ENCODE measurements around the gene PRRT3.
A peak's percentile ranks its signal among the peaks of the same experiment; 100 is the strongest.
"Not testable (repeated sequence)": the region's sequence is repeated elsewhere in the genome, so short reads cannot be mapped to it uniquely, and the experiment has no call there.

PRRT3 gene

DNA sequence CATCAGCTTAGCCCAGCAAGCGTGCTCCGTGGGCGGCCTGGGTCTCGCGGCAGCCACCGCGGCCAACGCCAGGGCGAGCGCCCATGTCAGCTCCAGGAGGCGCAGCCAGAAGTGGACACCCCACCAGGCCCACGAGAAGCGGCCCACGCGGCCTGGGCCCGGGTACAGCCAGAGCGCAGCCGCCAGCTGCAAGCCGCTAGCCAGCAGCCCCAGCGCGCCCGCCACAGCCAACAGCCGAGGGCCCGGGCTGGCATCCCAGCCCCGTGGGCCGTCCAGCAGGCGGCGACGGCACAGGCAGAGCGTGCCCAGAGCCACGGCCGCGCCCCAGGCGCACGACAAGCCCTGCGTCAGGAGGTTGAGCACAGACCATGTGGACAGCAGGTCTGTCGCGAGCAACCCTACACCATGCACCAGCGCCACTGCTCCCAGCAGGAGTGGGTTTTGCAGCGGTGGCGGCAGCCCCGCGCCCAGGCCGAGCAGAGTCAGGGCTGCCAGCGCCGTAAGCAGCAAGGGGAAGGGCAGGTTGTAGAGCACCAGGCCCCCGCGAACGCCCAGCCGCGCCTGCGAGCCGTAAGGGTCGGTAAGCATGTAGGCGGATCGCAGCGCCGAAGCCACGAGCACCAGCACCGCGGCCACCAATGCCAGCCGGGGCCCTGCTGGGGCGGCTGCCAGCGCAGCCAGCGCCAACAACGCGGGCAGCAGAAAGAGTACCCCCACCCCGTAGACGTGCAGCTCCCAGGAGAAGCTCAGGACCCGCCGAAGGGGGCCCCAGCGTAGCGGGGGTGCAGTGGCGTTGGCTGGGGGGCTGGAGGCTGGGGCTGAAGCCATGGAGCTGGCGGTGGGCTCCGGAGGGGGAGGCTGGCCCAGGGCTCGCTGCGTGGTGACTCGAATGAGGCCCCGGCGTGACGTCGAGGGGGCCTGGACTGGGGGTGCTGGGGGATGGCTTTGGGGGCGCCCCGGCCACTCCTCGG is 4.9 kb downstream of the PRRT3 start:
- peak; percentile 57 for DNase-seq (ENCODE audit: low read depth)

DNA sequence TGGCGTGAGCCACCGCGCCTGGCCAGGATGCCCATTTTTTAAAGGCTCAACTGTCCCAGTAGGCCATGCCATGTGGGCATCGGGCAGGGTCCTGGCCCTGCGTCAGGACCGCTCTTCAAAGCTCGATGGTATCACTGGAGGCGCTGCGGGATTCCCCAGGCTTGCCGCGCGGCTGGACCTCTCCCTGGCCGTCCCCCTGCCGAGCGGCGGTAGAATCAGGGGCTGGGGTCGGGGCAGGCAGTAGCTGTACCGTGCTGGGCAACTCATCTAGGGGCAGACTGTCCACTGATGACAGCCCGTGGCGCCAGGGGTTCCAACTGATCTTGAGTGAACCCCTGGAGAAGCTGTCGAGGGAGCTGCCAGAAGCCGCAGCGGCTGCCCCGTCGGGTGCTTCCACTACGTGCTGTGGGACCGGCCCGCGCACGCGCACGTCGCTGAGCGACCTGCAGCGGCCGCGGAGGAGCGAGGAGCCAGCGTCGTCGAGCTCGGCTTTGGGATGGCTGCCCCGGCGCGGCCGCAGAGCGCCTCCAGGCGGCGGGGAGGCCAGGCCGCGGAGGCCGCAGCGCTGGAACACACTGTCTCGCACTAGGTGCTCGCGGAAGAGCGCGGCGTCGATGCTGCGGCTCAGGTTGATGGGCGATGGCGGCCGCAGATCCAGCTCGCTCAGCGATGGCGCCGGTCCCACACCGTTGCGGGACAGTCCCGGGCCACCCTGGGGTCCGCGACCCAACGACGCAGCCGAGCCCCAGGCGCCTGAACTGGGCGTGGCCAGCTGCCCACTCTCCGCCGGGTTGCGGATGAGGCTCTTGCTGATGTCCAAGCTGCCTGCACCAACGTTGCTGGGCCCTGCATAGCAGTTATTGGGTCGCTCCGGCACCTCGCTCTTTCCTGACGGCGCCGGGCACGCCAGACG is 5.8 kb downstream of the PRRT3 start:
- DNase-seq (ENCODE audit: low read depth), result peak; percentile 88

DNA sequence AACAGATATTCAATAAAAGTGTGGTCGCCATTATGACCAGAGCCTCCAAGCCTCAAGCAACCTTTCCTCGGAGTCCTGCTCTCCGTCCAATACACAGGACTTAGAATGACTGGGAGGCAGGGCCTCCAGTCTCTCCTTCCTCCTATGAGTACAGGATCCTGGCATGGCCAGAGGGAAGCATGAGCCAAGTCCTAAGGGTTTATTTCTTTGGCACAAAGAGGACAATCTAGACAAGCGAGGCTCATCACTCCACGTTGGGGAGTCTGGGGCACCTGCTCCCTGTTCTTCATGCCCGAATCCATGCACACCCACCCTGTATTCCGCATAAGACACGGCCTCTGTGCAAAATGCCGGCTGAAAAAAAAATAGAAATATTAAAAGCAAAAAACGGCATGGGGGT is 6.8 kb downstream of the PRRT3 start:
- no peak for DNase-seq (ENCODE audit: low read depth)

DNA sequence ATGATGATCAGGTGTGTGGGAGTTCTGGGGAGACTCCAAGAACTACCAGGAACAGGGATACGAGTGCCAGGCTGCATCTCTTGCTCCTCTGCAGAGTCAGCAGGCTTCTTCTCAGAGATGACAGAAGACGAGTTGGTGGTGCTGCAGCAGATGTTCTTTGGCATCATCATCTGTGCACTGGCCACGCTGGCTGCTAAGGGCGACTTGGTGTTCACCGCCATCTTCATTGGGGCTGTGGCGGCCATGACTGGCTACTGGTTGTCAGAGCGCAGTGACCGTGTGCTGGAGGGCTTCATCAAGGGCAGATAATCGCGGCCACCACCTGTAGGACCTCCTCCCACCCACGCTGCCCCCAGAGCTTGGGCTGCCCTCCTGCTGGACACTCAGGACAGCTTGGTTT is 7.9 kb downstream of the PRRT3 start:
- DNase-seq (ENCODE audit: low read depth), result no peak

DNA sequence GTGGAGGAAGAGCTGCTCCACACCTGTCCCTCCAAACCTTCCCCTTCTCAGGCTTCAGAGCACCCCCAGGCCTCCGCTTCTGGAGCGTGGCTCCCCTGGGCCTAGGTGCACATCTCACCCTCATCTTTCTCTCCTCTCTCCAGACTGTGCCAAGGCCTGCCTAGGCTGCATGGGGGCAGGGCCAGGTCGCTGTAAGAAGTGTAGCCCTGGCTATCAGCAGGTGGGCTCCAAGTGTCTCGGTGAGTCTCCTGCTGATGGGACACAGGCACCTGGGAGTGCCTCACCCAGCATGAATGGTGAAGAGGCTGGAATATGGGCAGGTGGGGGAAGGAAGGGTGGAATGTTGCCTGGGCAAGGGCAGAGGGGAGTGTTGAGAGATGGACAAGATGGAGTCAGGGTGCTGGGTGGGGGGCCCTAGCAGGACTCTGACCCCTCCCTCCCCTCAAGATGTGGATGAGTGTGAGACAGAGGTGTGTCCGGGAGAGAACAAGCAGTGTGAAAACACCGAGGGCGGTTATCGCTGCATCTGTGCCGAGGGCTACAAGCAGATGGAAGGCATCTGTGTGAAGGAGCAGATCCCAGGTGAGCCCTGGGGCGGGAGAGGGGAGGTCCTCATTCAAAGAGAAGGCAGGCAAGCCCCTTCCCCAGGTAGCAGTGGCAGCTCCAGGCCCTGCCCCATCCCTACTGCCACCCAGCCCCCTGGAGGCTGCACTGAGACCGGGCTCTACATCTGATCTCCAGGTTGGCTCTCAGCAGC is 9.1 kb downstream of the PRRT3 start:
- no peak for DNase-seq (ENCODE audit: low read depth)

DNA sequence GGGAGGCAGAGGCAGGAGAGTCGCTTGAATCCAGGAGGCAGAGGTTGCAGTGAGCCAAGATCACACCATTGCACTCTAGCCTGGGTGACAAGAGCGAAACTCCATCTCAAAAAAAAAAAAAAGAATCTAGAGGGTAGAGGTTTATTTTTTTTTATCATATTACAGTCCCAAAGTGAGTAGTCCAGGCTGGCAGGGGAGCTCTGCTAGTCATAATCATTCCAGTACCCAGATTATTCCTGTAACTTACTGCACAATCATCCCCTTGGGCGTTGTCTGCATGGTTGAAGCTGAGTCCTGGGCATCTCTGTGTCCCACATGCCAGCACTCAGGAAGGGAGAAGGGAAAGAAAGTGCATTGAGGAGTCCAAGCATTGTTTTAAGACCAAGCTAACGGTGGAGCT is 10.0 kb downstream of the PRRT3 start:
- no peak for DNase-seq (ENCODE audit: low read depth)

DNA sequence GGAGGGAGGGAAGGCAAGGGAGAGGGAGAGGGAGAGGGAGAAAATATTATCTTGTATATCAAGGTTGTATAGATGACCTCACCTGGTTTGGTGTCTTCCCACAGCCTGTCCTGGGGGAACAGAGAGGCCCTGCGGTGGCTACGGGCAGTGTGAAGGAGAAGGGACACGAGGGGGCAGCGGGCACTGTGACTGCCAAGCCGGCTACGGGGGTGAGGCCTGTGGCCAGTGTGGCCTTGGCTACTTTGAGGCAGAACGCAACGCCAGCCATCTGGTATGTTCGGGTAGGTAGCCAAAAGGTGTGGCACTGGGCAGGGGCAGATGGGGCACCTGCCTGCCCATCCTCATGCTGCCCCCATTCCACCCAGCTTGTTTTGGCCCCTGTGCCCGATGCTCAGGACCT is 11.5 kb downstream of the PRRT3 start:
- DNase-seq (ENCODE audit: low read depth), result no peak

DNA sequence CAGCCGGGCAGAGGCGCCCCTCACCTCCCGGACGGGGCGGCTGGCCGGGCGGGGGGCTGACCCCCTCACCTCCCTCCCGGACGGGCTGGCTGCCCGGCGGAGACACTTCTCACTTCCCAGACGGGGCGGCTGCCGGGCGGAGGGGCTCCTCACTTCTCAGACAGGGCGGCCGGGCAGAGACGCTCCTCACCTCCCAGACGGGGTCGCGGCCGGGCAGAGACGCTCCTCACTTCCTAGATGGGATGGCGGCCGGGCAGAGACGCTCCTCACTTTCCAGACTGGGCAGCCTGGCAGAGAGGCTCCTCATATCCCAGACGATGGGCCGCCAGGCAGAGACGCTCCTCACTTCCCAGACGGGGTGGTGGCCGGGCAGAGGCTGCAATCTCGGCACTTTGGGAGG is 12.3 kb downstream of the PRRT3 start:
- not testable (repeated sequence) for DNase-seq (ENCODE audit: low read depth)

DNA sequence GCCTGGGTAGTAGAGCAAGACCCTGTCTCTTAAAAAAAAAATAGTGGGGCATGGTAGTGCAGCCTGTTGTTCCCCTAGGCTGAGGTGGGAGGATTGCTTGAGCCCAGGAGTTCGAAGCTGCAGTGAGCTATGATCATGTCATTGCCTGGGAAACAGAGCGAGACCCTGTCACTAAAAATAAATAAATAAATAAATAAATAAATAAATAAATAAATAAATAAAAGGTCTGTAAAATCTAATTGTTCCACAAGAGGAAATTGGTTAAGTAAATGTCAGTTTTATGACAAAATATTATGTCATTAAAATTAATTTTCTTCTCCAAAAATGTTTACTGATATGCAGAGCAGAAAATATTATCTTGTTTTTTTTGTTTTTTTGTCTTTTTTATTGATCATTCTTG is 13.2 kb downstream of the PRRT3 start:
- no peak for DNase-seq (ENCODE audit: low read depth)

DNA sequence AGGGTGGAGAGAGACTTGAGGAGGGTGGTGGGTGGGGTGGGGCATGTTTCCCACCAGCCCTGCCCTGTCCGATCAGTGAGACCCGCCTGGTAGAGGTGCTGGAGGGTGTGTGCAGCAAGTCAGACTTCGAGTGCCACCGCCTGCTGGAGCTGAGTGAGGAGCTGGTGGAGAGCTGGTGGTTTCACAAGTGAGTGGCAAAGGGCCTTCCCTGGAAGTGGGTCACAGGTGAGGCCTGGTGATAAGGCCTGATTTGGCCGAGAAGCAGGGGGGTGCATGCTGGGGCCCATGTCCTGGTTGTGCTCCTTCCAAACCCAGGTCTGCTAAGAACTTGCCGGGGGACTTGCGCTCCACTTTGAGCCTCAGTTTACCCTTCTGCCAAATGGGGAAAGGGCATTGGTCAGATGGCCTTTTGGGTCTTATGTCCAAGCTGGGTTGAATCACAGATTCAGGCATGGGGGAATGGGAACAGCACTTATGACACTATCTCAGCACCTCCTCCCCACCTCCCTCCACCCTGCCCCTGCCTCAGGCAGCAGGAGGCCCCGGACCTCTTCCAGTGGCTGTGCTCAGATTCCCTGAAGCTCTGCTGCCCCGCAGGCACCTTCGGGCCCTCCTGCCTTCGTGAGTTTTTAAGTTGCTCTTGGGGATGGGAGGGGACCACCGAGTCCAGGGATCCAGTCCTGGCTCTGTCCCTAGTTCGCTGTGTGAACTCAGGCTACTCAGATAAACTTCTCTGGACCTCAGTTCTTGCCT is 14.5 kb downstream of the PRRT3 start:
- DNase-seq (ENCODE audit: low read depth), result no peak

DNA sequence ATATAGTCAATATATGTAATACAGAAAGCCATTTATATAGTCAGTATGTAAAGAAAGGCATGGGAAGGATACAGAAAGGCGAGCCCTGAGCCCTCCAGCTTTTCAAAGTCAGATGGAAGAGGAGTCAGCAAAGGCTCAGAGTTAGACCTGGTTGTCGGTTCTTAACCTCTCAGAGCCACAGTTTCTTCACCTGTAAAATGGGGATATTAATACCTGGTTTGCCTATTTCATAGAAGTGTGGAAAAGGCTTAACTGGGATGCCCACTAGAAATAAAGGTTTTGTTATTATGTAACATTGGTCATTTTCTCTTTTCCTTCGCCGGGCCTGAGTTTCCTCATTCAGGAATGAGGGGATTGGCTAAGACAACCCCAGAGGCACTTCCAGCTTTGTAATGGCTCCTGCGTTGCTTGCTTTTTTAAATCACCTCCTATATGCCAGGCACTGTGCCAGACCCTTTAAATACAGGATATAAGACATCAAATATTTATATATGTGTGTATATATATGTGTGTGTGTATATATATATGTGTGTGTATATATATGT is 16.2 kb downstream of the PRRT3 start:
- DNase-seq (ENCODE audit: low read depth), result no peak

DNA sequence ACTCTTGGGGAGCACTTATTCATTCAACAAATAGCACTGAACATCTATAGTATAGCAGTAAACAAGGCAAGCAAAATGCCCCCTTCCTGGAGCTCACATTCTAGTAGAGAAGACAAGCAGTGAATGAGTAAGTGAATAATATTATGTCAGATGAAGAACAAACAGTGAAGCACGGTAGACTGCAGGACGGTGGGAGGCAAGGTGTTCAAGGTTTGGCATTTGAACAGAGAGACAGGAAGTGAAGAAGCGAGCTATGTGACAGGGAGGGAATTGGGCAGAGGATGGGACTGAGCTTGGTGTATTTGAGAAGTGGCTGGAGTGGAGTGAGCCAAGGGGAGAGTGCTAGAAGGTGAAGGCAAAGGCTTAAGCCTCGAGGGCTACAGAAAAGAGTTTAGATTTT is 17.2 kb downstream of the PRRT3 start:
- no peak for DNase-seq (ENCODE audit: low read depth)

DNA sequence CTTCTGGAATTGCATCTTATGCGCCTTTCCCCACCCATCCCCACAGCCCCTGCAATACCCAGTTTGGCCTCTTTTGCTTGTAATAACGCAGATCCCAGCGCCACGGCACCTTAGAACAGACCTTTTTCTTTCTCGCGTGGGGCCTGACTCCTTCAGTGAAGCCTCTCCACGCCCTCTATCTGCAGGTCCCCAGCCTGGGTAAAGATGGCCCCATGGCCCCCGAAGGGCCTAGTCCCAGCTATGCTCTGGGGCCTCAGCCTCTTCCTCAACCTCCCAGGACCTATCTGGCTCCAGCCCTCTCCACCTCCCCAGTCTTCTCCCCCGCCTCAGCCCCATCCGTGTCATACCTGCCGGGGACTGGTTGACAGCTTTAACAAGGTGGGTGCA is 18.0 kb downstream of the PRRT3 start:
- DNase-seq (ENCODE audit: low read depth), result no peak

DNA sequence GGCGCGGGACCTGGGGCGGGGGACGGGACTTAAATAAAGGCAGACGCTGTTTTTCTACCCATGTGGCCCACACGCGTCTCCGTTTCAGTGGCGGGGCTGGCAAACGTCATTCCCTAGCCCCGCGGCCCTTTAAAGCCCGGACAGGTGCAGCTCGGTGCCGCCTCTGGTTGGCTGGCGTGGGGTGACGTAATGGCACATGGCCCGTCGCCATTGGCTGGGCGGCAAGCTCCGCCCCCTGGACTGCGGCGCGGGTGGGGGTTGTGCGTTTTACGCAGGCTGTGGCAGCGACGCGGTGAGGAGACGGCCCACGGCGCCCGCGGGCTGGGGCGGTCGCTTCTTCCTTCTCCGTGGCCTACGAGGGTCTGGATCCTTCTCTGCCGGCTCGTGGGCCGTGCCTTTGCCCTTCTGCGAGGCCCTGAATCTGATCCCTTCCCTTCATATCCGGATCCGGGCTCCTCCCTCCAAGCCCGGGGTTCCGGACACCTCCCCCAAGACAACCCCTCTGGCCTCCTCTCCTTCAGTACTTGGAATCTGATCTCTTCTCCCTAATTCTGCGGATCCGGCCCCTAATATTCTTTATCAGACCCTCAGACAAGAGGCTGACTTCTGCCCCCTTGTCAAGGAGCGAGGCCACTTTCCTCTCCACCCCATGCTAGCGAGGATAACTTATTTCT is 18.5 kb downstream of the PRRT3 start, which contains the start of gene CRELD1:
Gene CRELD1, plus strand, starts transcription at position 274 of the 674 bp plus-strand sequence. CDS start 605 bp downstream, outside the sequence.
- peak; percentile 86 for DNase-seq (ENCODE audit: low read depth)

DNA sequence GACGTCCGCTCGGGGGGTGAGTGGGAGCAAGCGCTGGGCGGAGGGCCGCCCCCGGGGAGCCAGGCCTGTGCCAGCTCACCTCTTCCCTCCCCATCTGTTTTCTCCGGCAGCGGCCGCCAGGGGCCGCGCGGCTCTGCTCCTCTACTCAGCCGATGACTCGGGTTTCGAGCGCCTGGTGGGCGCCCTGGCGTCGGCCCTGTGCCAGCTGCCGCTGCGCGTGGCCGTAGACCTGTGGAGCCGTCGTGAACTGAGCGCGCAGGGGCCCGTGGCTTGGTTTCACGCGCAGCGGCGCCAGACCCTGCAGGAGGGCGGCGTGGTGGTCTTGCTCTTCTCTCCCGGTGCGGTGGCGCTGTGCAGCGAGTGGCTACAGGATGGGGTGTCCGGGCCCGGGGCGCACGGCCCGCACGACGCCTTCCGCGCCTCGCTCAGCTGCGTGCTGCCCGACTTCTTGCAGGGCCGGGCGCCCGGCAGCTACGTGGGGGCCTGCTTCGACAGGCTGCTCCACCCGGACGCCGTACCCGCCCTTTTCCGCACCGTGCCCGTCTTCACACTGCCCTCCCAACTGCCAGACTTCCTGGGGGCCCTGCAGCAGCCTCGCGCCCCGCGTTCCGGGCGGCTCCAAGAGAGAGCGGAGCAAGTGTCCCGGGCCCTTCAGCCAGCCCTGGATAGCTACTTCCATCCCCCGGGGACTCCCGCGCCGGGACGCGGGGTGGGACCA is 19.2 kb downstream of the PRRT3 start:
- no peak for DNase-seq (ENCODE audit: low read depth)

DNA sequence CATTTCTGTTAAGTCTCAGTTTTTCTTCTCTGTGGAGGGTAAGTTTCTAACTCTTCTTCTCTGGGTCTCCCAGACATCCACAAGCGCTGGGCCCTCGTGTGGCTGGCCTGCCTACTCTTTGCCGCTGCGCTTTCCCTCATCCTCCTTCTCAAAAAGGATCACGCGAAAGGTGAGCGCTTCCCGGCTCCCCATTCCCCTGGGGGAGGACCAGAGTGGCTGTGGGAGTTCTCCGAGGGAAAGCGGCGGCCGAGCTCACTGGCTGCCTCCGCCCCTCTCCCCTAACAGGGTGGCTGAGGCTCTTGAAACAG is 19.7 kb downstream of the PRRT3 start:
- DNase-seq (ENCODE audit: low read depth), result no peak

DNA sequence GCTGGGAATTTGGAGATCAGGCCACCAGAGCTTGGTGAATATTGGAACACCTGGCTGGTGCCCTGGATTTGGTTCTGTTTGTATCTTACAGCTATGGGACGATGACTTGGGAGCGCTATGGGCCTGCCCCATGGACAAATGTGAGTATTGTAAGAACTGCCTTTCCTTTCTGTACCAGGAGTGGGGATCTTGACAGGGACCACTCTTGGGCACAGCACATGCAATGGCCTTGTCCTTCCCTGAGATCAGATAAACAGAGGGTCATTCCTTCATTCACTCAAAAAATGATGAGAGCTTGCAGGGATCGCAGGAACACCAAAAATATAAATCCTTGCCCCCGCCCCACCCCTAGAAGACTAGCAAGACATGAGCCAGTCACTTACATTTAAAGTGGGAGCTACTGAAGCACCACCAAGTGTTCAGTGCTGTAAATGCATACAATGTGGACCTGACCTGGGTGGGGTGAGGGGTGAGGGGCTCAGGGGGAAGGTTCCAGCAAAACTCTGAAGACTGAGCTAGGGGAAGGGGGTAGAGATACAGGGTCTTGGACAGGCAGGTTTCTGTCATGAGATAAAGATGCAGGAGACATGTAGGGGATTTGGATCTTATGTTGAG is 21.3 kb downstream of the PRRT3 start:
- no peak for DNase-seq (ENCODE audit: low read depth)

DNA sequence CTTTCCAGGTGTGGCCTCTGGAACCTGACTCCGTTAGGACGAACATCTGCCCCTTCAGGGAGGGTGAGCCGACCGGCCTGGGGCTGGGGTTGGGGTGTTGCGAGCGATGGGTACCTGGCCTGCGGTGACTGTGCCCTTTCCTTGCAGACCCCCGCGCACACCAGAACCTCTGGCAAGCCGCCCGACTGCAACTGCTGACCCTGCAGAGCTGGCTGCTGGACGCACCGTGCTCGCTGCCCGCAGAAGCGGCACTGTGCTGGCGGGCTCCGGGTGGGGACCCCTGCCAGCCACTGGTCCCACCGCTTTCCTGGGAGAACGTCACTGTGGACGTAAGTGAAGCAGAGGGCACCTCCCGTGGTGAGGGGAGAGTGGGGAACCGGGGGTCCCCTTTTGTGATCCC is 24.1 kb downstream of the PRRT3 start:
- no peak for DNase-seq (ENCODE audit: low read depth)

DNA sequence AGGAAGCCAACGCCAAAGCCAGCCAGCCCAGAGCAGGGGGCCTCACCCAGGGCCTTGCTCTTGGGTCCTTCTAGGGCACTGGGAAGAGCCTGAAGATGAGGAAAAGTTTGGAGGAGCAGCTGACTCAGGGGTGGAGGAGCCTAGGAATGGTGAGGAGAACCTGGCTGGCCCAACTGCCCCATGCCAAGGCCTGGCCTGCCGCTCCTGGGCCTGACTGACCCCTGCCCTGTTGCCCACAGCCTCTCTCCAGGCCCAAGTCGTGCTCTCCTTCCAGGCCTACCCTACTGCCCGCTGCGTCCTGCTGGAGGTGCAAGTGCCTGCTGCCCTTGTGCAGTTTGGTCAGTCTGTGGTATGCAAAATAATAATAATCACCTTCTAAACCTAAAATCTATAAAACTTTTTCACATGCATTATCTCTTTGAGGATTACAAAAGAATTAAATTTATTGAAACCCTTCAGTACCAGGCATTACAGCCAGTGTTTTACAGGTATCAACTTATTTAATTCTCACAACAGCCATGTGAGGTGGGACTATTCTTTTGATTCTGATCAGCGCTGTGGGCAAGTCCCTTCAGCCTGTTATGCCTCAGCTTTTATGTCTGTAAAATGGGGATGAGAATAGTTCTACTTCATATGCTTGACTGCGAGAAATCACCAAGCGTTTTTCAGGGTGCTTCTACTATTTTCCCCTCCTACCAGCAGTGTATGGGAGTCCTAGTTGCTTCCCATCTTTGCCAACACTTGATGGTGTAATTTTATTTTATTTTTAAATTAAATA is 33.8 kb downstream of the PRRT3 start:
- no peak for DNase-seq (ENCODE audit: low read depth)
